ENCODE results near the gene ALKBH7. TPM values are rescaled to one million over a fixed set of nuclear protein-coding genes. Genes with fewer than 3 reads are reported as not detected.
A peak's percentile ranks its signal among the peaks of the same experiment; 100 is the strongest.
"Not testable (repeated sequence)": the region's sequence is repeated elsewhere in the genome, so short reads cannot be mapped to it uniquely, and the experiment has no call there.

ALKBH7 gene
- total RNA-seq, 8 experiments from 2014 or later, result 39.2 to 136 (median 77.5) TPM

DNA sequence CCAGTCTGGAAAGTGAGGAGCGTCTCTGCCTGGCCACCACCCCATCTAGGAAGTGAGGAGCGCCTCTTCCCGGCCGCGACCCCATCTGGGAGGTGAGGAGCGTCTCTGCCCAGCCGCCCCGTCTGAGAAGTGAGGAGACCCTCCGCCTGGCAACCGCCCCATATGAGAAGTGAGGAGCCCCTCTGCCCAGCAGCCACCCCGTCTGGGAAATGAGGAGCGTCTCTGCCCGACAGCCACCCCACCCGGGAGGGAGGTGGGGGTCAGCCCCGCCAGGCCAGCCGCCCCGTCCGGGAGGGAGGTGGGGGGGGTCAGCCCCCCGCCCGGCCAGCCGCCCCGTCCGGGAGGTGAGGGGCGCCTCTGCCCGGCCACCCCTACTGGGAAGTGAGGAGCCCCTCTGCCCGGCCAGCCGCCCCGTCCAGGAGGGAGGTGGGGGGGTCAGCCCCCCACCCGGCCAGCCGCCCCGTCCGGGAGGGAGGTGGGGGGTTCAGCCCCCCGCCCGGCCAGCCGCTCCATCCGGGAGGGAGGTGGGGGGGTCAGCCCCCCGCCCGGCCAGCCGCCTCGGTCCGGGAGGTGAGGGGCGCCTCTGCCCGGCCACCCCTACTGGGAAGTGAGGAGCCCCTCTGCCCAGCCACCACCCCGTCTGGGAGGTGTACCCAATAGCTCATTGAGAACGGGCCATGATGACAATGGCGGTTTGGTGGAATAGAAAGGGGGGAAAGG is 17.1 kb upstream of the ALKBH7 start:
- WGBS, 10 experiments, result no CpG with 5 or more reads among the region's 46 CpGs
- H3K4me3 ChIP-seq; ATAC-seq (replicated peaks in 6 of 8); H3K27ac ChIP-seq; H3K4me1 ChIP-seq (replicated peaks in 1 of 2); in situ Hi-C loops (cut with MboI; ENCODE audit: low pct_unique_long_range_greater_than_20kb in 2 of 9, low sequenced_read_pairs in 9 of 9, unreplicated experiment in 9 of 9): not testable (repeated sequence)

DNA sequence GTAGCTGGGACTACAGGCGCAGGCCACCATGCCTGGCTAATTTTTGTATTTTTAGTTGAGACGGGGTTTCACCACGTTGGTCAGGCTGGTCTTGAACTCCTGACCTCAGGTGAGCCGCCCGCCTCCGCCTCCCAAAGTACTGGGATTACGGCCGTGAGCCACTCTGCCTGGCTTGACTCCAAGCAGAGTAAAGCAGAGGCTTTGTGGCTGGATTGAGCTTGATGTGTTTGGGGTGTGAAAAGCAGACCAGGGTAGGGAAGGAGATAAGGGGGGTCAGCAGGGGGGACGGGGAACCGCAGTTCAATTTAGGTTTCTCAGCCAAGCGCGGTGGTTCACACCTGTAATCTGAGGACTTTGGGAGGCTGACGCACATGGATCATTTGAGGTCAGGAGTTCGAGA is 15.4 kb upstream of the ALKBH7 start:
- no peak overlapping the region for H3K27ac ChIP-seq
- 78 to 100% (median 83%) methylated on average over 1 to 7 of the region's 14 CpGs; no CpG with 5 or more reads in 4 of the 10 experiments for WGBS, 10 experiments
- no peaks in the 10 kb centered on the region for H3K4me1 ChIP-seq (replicated peaks in 1 of 2)
- no peak for ATAC-seq (replicated peaks in 6 of 8)
- H3K4me3 ChIP-seq, result no peak overlapping the region
- in situ Hi-C loops (cut with MboI; ENCODE audit: low pct_unique_long_range_greater_than_20kb in 2 of 9, low sequenced_read_pairs in 9 of 9, unreplicated experiment in 9 of 9), result no loop called here

DNA sequence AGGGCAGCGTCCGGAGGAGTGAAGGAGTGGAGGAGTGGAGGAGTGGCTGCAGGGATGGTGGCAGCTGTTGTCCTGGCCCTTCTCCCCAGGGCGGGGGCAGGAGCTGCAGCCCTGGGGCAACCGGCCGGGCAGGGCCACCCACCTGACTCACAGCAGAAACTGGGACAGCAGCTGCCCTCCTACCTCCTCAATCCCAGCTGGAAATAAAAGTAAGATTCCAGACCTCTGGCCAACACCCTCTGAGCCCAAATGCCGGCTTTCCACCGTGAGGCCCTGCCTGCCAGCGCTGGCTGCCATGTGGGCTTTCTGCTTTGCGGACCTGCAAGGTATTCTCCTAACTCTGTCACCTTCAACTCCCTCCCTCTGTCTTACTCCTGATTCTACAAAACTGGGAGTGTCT is 14.6 kb upstream of the ALKBH7 start:
- H3K4me1 ChIP-seq (replicated peaks in 1 of 2), result peaks cover 4 to 5% of the 10 kb centered on the region in 2 donors
- ATAC-seq (replicated peaks in 6 of 8), result peak in 1 of 8 experiments; percentile 35
- 20 to 80% (median 66%) methylated on average over 1 to 6 of the region's 9 CpGs; no CpG with 5 or more reads in 6 of the 10 experiments for WGBS, 10 experiments
- no peak overlapping the region for H3K27ac ChIP-seq
- in situ Hi-C loops (cut with MboI; ENCODE audit: low pct_unique_long_range_greater_than_20kb in 2 of 9, low sequenced_read_pairs in 9 of 9, unreplicated experiment in 9 of 9), result no loop called here
- no peak overlapping the region for H3K4me3 ChIP-seq

DNA sequence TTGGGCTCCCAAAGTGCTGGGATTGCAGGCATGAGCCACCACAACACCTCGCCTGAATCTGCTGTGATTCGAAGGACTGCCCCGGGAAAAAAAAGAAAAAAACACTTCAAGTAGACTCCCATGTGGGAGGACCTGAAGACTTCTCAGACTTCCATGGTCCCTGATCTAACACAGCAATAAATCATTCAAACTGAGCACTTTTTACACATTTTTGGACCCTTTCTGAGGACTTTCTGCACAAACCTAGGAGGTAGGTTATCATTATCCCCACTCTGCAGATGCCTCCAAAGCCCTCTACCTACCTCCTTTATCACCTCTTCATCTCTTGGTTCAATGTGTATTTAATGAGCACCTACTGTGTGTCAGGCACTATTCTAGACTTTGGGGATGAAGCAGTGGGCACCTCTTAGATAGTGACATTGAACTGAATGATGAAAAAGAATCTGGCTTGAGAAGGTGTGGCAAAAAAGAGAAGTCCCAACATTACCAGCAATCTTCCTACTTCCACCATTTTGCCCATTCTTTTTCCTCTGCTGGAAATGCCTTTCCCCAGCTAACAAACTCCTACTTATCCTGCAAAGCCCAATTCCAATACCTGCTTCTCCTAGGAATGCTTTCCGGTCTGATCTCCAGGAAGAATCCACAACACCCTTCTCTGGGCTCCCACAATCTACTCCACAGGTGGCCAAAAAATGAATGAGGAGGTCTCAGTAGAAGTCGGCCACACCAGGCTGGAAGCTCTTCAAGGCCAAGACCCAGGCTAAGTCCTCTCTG is 12.8 kb upstream of the ALKBH7 start:
- no peak overlapping the region for H3K27ac ChIP-seq
- H3K4me1 ChIP-seq (replicated peaks in 1 of 2), result peaks cover 4 to 5% of the 10 kb centered on the region in 2 donors
- H3K4me3 ChIP-seq, result no peak overlapping the region
- no peak for ATAC-seq (replicated peaks in 6 of 8)
- 53 to 100% (median 87%) methylated on average over 1 to 5 of the region's 5 CpGs for WGBS, 10 experiments
- in situ Hi-C loops (cut with MboI; ENCODE audit: low pct_unique_long_range_greater_than_20kb in 2 of 9, low sequenced_read_pairs in 9 of 9, unreplicated experiment in 9 of 9), result no loop called here

DNA sequence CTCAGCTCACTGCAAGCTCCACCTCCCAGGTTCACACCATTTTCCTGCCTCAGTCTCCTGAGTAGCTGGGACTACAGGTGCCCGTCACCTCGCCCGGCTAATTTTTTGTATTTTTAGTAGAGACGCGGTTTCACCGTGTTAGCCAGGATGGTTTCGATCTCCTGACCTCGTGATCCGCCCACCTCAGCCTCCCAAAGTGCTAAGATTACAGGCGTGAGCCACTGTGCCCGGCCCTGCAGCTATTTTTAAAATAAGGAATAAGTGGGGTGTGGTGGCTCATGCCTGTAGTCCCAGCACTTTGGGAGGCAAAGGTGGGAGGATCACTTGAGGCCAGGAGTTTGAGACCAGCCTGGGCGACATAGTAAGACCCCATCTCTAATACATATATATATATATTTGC is 12.1 kb upstream of the ALKBH7 start:
- 85 to 96% methylated on average over 4 of the region's 12 CpGs; no CpG with 5 or more reads in 8 of the 10 experiments for WGBS, 10 experiments
- in situ Hi-C loops (cut with MboI; ENCODE audit: low pct_unique_long_range_greater_than_20kb in 2 of 9, low sequenced_read_pairs in 9 of 9, unreplicated experiment in 9 of 9); ATAC-seq (replicated peaks in 6 of 8); H3K27ac ChIP-seq; H3K4me1 ChIP-seq (replicated peaks in 1 of 2); H3K4me3 ChIP-seq: not testable (repeated sequence)

DNA sequence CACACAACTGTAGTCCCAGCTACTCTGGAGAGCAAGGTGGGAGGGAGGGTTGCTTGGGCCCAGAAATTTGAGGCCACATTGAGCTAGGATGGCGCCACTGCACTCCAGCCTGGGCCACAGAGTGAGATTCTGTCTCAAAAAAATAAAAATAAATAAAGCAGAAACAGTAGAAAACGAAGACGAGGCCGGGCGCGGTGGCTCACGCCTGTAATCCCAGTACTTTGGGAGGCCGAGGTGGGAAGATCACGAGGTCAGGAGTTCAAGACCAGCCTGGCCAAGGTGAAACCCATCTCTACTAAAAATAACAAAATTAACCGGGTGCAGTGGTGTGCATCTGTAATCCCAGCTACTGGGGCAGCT is 11.8 kb upstream of the ALKBH7 start:
- Histone ChIP-seq H3K27ac (peak overlapping the region in 1 of 2 donors; percentile 14), H3K4me3 (peak overlapping the region; percentile 56 to 87 (median 80))
- WGBS, 10 experiments, result 80 to 100% (median 94%) methylated on average over 2 to 10 of the region's 10 CpGs; no CpG with 5 or more reads in 4 of the 10 experiments
- ATAC-seq (replicated peaks in 6 of 8); in situ Hi-C loops (cut with MboI; ENCODE audit: low pct_unique_long_range_greater_than_20kb in 2 of 9, low sequenced_read_pairs in 9 of 9, unreplicated experiment in 9 of 9); H3K4me1 ChIP-seq (replicated peaks in 1 of 2): not testable (repeated sequence)

DNA sequence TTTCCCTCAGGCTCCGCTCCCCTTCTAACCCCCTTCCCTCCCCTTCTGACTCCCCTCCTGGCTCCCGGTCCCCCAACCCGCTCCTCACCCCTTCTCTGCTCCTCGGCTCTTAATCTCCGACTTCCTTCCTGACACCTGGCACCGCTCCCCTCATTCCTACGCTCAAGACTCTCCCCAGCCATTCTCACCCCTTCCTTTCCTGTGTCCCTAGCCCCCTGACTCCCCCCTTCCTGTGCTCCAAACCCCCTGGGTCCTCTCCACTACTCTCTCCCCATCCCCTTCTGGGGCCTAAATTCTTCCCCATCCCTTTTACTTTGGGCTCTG is 10.6 kb upstream of the ALKBH7 start:
- peak overlapping the region; percentile 56 to 87 (median 80) for H3K4me3 ChIP-seq

DNA sequence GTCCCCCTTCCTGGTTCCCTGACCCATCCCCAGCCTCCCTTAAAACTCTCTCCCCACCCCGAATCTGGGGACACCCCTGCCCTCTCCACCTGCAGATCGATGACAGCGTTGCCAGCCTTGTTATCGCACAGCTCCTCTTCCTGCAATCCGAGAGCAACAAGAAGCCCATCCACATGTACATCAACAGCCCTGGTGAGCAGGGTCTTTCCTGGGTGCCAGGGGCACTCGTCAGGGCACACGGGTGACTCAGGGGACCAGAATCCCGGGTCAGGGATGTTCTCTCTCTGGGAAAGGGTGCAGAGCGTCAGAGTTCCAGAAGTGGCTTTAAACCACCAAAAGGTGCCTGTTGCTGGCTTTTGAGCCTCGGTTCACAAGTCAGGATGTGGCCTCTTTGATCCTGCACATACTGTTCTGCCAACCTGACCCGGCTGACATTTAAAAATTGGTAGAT is 10.2 kb upstream of the ALKBH7 start:
- H3K27ac ChIP-seq, result peak overlapping the region in 1 of 2 donors; percentile 67
- H3K4me3 ChIP-seq, result peak overlapping the region; percentile 56 to 87 (median 80)
- in situ Hi-C loops (cut with MboI; ENCODE audit: low pct_unique_long_range_greater_than_20kb in 2 of 9, low sequenced_read_pairs in 9 of 9, unreplicated experiment in 9 of 9), result no loop called here
- 8 to 80% (median 47%) methylated on average over 1 to 5 of the region's 11 CpGs; no CpG with 5 or more reads in 6 of the 10 experiments for WGBS, 10 experiments
- H3K4me1 ChIP-seq (replicated peaks in 1 of 2), result peaks cover 4 to 5% of the 10 kb centered on the region in 2 donors
- no peak for ATAC-seq (replicated peaks in 6 of 8)

More for the DNA sequence above, 10.6 kb upstream of the ALKBH7 start:
- ATAC-seq (replicated peaks in 6 of 8), result no peak
- H3K4me1 ChIP-seq (replicated peaks in 1 of 2), result peaks cover 4 to 5% of the 10 kb centered on the region in 2 donors
- no CpG with 5 or more reads among the region's 7 CpGs for WGBS, 10 experiments
- in situ Hi-C loops (cut with MboI; ENCODE audit: low pct_unique_long_range_greater_than_20kb in 2 of 9, low sequenced_read_pairs in 9 of 9, unreplicated experiment in 9 of 9), result no loop called here
- peak overlapping the region; percentile 14 to 67 for H3K27ac ChIP-seq

DNA sequence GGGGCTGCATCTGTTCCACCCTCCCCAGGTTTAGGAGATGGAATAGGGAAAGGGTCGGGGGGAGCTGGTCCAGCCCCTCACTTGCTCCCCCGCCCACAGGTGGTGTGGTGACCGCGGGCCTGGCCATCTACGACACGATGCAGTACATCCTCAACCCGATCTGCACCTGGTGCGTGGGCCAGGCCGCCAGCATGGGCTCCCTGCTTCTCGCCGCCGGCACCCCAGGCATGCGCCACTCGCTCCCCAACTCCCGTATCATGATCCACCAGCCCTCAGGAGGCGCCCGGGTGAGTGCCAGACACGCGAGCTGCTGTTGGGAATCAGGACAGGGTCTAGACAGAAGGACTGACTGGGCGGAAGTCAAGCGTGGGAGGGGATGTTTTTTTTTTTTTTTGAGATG is 8.2 kb upstream of the ALKBH7 start:
- 40 to 100% (median 95%) methylated on average over 1 to 15 of the region's 21 CpGs; no CpG with 5 or more reads in 5 of the 10 experiments for WGBS, 10 experiments
- in situ Hi-C loops (cut with MboI; ENCODE audit: low pct_unique_long_range_greater_than_20kb in 2 of 9, low sequenced_read_pairs in 9 of 9, unreplicated experiment in 9 of 9), result no loop called here
- no peak overlapping the region for H3K27ac ChIP-seq
- no peak overlapping the region for H3K4me3 ChIP-seq
- ATAC-seq (replicated peaks in 6 of 8), result no peak
- H3K4me1 ChIP-seq (replicated peaks in 1 of 2), result peaks cover 4 to 5% of the 10 kb centered on the region in 2 donors

DNA sequence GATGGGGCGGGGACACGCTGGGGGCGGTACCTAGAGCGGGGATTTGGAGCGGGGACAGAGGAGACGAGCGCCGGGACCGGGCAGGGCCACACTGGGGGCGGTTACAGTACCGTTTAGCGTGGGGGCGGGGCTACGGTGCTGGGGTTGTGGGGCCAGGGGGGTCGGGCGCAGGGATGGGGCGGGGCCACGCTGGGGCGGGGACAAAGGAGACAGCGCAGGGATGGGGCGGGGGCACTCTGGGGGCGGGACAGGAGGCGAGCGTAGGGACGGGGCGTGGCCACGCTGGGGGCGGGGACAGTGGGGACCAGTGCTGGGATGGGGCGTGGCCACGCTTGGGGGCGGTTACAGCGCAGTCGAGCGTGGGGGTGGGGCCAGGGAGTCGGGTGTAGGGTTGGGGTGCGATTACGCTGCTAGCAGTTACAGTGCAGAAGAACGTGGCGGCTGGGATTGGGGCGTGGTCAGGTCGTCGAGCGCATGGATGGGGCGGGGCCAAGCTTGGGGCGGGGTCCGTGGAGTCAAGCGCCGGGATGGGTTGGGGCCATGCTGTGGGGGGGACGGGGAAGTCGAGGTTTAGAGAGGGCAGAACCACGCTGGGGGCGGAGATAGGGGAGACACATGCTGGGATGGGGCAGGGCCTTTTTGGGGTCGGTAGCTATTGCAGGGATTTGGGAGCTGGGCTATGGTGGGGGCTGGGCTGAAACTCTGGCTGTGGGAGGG is 660 bp downstream of the ALKBH7 start:
- Histone ChIP-seq H3K27ac (peak overlapping the region; percentile 98 to 99), H3K4me3 (peak overlapping the region; percentile 65 to 95 (median 90)), H3K4me1 (replicated peaks in 1 of 2) (peaks cover 9 to 14% of the 10 kb centered on the region in 2 donors)
- ATAC-seq (replicated peaks in 6 of 8), result peak; percentile 59 to 80 (median 72)
- in situ Hi-C loops (cut with MboI; ENCODE audit: low pct_unique_long_range_greater_than_20kb in 2 of 9, low sequenced_read_pairs in 9 of 9, unreplicated experiment in 9 of 9), result no loop called here
- WGBS, 10 experiments, result no CpG with 5 or more reads among the region's 53 CpGs

DNA sequence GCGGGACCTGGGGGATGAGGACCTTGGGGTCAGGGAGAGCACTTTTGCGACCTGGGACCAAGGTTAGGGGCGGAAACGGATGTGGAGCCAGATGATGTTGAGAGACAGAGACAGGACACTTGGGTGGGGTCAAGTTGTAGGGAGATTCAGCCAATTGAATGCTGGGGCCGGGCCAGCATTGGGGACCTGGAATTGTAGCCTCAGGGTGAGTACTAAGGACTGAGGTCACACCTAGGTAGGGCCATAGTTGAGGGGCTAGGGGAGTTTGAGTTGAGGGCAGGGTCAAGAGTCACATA is 1.2 kb downstream of the ALKBH7 start:
- no CpG with 5 or more reads among the region's 5 CpGs for WGBS, 10 experiments
- in situ Hi-C loops (cut with MboI; ENCODE audit: low pct_unique_long_range_greater_than_20kb in 2 of 9, low sequenced_read_pairs in 9 of 9, unreplicated experiment in 9 of 9), result no loop called here
- ATAC-seq (replicated peaks in 6 of 8), result peak in 2 of 8 experiments; percentile 0 to 2
- Histone ChIP-seq H3K4me1 (replicated peaks in 1 of 2) (peaks cover 9 to 14% of the 10 kb centered on the region in 2 donors), H3K4me3 (peak overlapping the region; percentile 65 to 95 (median 90)), H3K27ac (peak overlapping the region; percentile 75 to 77)

DNA sequence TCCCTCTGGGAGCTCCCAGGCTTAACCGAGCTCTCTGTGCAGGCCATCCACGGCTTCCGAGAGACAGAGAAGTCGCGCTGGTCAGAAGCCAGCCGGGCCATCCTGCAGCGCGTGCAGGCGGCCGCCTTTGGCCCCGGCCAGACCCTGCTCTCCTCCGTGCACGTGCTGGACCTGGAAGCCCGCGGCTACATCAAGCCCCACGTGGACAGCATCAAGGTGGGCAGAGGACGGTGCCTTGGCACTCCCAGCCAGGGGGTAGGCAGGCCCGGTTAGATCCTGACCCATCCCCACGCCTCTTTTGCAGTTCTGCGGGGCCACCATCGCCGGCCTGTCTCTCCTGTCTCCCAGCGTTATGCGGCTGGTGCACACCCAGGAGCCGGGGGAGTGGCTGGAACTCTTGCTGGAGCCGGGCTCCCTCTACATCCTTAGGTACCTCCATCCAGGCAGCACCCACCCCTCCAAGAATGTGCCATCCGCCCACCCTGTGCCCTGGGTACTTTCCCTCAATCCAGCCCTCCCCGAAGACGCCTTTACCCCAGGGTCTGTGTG is 1.6 kb downstream of the ALKBH7 start:
- ATAC-seq (replicated peaks in 6 of 8), result no peak
- in situ Hi-C loops (cut with MboI; ENCODE audit: low pct_unique_long_range_greater_than_20kb in 2 of 9, low sequenced_read_pairs in 9 of 9, unreplicated experiment in 9 of 9), result no loop called here
- H3K4me3 ChIP-seq, result peak overlapping the region in 4 of 5 donors; percentile 65 to 93 (median 87)
- H3K4me1 ChIP-seq (replicated peaks in 1 of 2), result peaks cover 9 to 14% of the 10 kb centered on the region in 2 donors
- WGBS, 10 experiments, result 40 to 100% (median 78%) methylated on average over 1 to 5 of the region's 29 CpGs; no CpG with 5 or more reads in 6 of the 10 experiments
- H3K27ac ChIP-seq, result peak overlapping the region; percentile 75 to 77

All from motor neuron (in vitro differentiated cells).